GM19238 (cell line): Measurements from ENCODE around the gene STXBP5.

Experiments used
- DNase-seq: peaks from one replicate; pipeline ENCODE4 v3.0.0; 2011; ENCODE audit warnings: low spot score; ENCODE audit not compliant: insufficient read length

Gene STXBP5

GRCh38 chr6:147178355-147178754 lies 25.9 kb upstream of the STXBP5 start:
- no peak for DNase-seq

- DNase-seq: no peak
These were observed 24.4 kb upstream of the STXBP5 start for GRCh38 chr6:147179809-147180208.

GRCh38 chr6:147180926-147181325 lies 23.3 kb upstream of the STXBP5 start:
- no peak for DNase-seq

GRCh38 chr6:147184379-147184778 lies 19.8 kb upstream of the STXBP5 start:
- DNase-seq: no peak

- DNase-seq: no peak
These were observed 19.0 kb upstream of the STXBP5 start for GRCh38 chr6:147185216-147185615.

- no peak for DNase-seq
These were observed 13.7 kb upstream of the STXBP5 start for GRCh38 chr6:147190556-147190955.

- DNase-seq: no peak
These were observed 11.8 kb upstream of the STXBP5 start for GRCh38 chr6:147192278-147192911.

GRCh38 chr6:147194652-147195411 lies 9.4 kb upstream of the STXBP5 start:
- no peak for DNase-seq

- DNase-seq: no peak
These were observed 8.7 kb upstream of the STXBP5 start for GRCh38 chr6:147195510-147195909.

GRCh38 chr6:147195987-147196386 lies 8.2 kb upstream of the STXBP5 start:
- no peak for DNase-seq

GRCh38 chr6:147200711-147201110 lies 3.5 kb upstream of the STXBP5 start:
- DNase-seq: no peak

- DNase-seq: no peak
These were observed 2.2 kb upstream of the STXBP5 start for GRCh38 chr6:147201885-147202515.

- peak; percentile 83 for DNase-seq
These were observed 1.5 kb upstream of the STXBP5 start for GRCh38 chr6:147202516-147203310.

GRCh38 chr6:147203311-147204059 lies 732 bp upstream of the STXBP5 start:
- peak; percentile 74 for DNase-seq

- no peak for DNase-seq
These were observed 660 bp downstream of the STXBP5 start for GRCh38 chr6:147204843-147205311.

GRCh38 chr6:147205690-147206600 lies 1.7 kb downstream of the STXBP5 start:
- no peak for DNase-seq

GRCh38 chr6:147207351-147207750 lies 3.1 kb downstream of the STXBP5 start:
- no peak for DNase-seq

GRCh38 chr6:147207837-147208754 lies 3.9 kb downstream of the STXBP5 start:
- DNase-seq: no peak
